Endothelial cell of umbilical vein (primary cell): ENCODE data around the gene GRXCR1.

Experiments used
- CTCF ChIP-seq, 2 donors: IDR thresholded peaks; 1 replicate in 1 of 2; 2 replicates in 1 of 2; pipeline ENCODE4 v1.5.1; 2011; ENCODE audit warnings: low read length in 2 of 2, mild to moderate bottlenecking in 2 of 2, moderate library complexity in 2 of 2, control low read depth in 1 of 2, inconsistent platforms in 1 of 2, low read depth in 1 of 2; ENCODE audit not compliant: insufficient read depth in 1 of 2; ENCODE audit errors: extremely low read depth in 1 of 2
- EZH2 ChIP-seq: IDR thresholded peaks from 2 replicates; pipeline ENCODE4 v1.6.1; 2012; ENCODE audit warnings: borderline replicate concordance, low read depth, mild to moderate bottlenecking, moderate library complexity, low read length, inconsistent platforms; ENCODE audit not compliant: severe bottlenecking
- POLR2AphosphoS5 ChIP-seq: IDR thresholded peaks from 2 replicates; pipeline ENCODE4 v1.6.1; 2012; ENCODE audit warnings: low read depth, mild to moderate bottlenecking, control low read depth, low read length, moderate library complexity; ENCODE audit not compliant: insufficient read depth

GRCh38 chr4:42995343-42995944 is 102.9 kb downstream of the GRXCR1 start:
- peak; percentile 17 to 26 for TF ChIP-seq CTCF (IDR thresholded peaks at IDR 0.05; ENCODE audit: extremely low read depth in 1 of 2, insufficient read depth in 1 of 2, low read depth in 1 of 2, low read length in 2 of 2)
- no peak for TF ChIP-seq POLR2AphosphoS5
- TF ChIP-seq EZH2, result no peak
